Uterus (tissue), 4 donors: ENCODE results near the gene SIRT2. TPM values are rescaled to one million over a fixed set of nuclear protein-coding genes. Genes with fewer than 3 reads are reported as not detected.
"Not testable (repeated sequence)": the region's sequence is repeated elsewhere in the genome, so short reads cannot be mapped to it uniquely, and the experiment has no call there.

Experiments used
- DNase-seq, 2 donors: peaks; one replicate each; pipeline ENCODE4 v3.0.0-alpha.2; 2019 to 2020
- H3K27ac ChIP-seq, 2 donors: fragments of 200-600 bp; sonication (generic); 1 replicate in 1 of 2; 2 replicates in 1 of 2; pipeline ENCODE4 v1.5.1; 2016 to 2018
- H3K27me3 ChIP-seq, 2 donors: fragments of 200-600 bp; sonication (generic); one replicate each; pipeline ENCODE4 v1.5.1; 2018 to 2019; ENCODE audit warnings: control low read depth in 1 of 2
- H3K36me3 ChIP-seq, 2 donors: fragments of 200-600 bp; sonication (generic); one replicate each; pipeline ENCODE4 v1.5.1; 2019; ENCODE audit warnings: control low read depth in 1 of 2
- H3K4me1 ChIP-seq, 2 donors: fragments of 200-600 bp; sonication (generic); one replicate each; pipeline ENCODE4 v1.5.1; 2018 to 2019; ENCODE audit warnings: control low read depth in 1 of 2
- H3K4me3 ChIP-seq, 2 donors: fragments of 200-600 bp; sonication (generic); 1 replicate in 1 of 2; 2 replicates in 1 of 2; pipeline ENCODE4 v1.5.1; 2018 to 2019; ENCODE audit warnings: mild to moderate bottlenecking in 1 of 2
- H3K9me3 ChIP-seq, 2 donors: fragments of 200-600 bp; sonication (generic); one replicate each; pipeline ENCODE4 v1.5.1; 2019; ENCODE audit warnings: control low read depth in 1 of 2
- POLR2A ChIP-seq, 2 donors: fragments of 450-650 bp; IDR thresholded peaks; one replicate each; pipeline ENCODE4 v1.6.1; 2016; ENCODE audit warnings: antibody characterized with exemption in 2 of 2, mild to moderate bottlenecking in 1 of 2, moderate library complexity in 1 of 2
- intact Hi-C: fragments of 100-400 bp; cut with DNase I; formaldehyde crosslinking; loops from one replicate; pipeline ENCODE4 v1.15.1; 2023; ENCODE audit warnings: low total_unique reads
- total RNA-seq, 4 donors: library from RNA; depleted of rRNA in 3 of 4; stranded (reverse); fragments of >200 nt in 3 of 4; gene quantifications; one replicate each; pipeline versions ENCODE4 v1.1.0 to v1.2.4, GENCODE V29; 2014 to 2023
- TF ChIP-seq, protein P1 (sequence below), 4 experiments: fragments of 200-600 bp in 2 of 4; fragments of 450-650 bp in 2 of 4; sonication (generic) in 2 of 4; IDR thresholded peaks; one replicate each; pipeline ENCODE4 v1.5.1; 2016 to 2019; ENCODE audit warnings: antibody characterized with exemption in 4 of 4, mild to moderate bottlenecking in 2 of 4, moderate library complexity in 1 of 4
- donor health status: DM: yes; HTN: yes; CAD: no.

Gene SIRT2
- total RNA-seq, 4 donors from 2014 or later: 46.0 to 171 (median 80.2) TPM

DNA sequence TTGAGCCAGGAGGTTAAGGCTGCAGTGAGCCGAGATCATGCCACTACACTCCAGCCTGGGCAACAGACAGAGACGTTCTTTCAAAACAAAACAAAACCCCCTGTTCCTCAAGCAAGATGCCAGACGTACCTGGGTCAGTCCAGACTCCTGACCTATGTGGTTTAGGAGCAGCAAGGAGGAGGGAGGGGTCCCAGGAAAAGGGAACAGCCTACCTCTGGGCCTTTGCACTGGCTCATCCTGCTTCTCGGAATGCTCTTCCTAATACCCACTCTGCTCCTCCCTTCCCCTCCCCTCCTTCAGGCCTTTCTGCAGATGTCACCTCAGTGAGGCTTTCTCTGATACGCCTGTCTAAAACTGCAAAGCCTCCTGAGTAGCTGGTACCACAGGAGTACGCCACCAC lies 30.9 kb downstream of the SIRT2 start:
- Histone ChIP-seq H3K36me3 (no peaks in the 10 kb centered on the region), H3K27ac (no peak overlapping the region), H3K4me3 (no peak overlapping the region), H3K9me3 (no peaks in the 10 kb centered on the region), H3K27me3 (no peaks in the 10 kb centered on the region), H3K4me1 (peaks cover 0 to 4% of the 10 kb centered on the region in 2 donors)
- intact Hi-C loops: no loop called here
- TF ChIP-seq POLR2A (IDR thresholded peaks at IDR 0.05): no peak
- TF ChIP-seq, protein P1, sequence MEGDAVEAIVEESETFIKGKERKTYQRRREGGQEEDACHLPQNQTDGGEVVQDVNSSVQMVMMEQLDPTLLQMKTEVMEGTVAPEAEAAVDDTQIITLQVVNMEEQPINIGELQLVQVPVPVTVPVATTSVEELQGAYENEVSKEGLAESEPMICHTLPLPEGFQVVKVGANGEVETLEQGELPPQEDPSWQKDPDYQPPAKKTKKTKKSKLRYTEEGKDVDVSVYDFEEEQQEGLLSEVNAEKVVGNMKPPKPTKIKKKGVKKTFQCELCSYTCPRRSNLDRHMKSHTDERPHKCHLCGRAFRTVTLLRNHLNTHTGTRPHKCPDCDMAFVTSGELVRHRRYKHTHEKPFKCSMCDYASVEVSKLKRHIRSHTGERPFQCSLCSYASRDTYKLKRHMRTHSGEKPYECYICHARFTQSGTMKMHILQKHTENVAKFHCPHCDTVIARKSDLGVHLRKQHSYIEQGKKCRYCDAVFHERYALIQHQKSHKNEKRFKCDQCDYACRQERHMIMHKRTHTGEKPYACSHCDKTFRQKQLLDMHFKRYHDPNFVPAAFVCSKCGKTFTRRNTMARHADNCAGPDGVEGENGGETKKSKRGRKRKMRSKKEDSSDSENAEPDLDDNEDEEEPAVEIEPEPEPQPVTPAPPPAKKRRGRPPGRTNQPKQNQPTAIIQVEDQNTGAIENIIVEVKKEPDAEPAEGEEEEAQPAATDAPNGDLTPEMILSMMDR (IDR thresholded peaks at IDR 0.05): no peak
- no peak for DNase-seq

DNA sequence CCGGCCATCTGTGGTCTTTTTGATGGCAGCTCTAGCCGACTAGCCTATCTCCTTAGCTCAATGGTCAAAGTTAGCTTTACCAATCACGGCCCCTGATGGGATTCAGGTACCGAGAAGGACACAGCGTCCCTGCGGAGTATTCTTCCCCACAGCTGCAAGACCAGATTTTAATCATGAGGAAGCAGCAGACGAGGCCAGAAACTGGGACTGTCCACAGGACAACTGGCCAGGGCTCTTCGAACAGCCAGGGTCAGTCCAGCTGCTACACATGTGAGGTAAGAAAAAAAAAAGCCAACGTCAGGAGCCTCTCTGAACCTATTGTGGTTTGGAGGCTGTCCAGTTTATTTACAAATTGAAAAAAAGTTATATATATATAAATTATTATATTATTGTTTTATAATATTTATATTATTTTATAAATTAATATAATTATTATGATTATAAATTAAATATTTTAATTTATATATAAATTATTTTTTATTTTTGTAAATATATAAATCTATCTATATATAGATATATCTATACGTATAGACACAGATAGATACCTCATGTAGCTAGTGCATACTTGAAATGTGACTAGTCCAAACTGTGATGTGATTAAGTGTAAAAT lies 32.1 kb downstream of the SIRT2 start:
- TF ChIP-seq POLR2A (IDR thresholded peaks at IDR 0.05): no peak
- TF ChIP-seq, protein P1 (IDR thresholded peaks at IDR 0.05): no peak
- H3K36me3 ChIP-seq: no peaks in the 10 kb centered on the region
- H3K4me3 ChIP-seq: no peak overlapping the region
- no peak for DNase-seq
- no peaks in the 10 kb centered on the region for H3K27me3 ChIP-seq
- no peaks in the 10 kb centered on the region for H3K9me3 ChIP-seq
- intact Hi-C loops: no loop called here
- H3K27ac ChIP-seq: no peak overlapping the region
- H3K4me1 ChIP-seq: peaks cover 0 to 7% of the 10 kb centered on the region in 2 donors

DNA sequence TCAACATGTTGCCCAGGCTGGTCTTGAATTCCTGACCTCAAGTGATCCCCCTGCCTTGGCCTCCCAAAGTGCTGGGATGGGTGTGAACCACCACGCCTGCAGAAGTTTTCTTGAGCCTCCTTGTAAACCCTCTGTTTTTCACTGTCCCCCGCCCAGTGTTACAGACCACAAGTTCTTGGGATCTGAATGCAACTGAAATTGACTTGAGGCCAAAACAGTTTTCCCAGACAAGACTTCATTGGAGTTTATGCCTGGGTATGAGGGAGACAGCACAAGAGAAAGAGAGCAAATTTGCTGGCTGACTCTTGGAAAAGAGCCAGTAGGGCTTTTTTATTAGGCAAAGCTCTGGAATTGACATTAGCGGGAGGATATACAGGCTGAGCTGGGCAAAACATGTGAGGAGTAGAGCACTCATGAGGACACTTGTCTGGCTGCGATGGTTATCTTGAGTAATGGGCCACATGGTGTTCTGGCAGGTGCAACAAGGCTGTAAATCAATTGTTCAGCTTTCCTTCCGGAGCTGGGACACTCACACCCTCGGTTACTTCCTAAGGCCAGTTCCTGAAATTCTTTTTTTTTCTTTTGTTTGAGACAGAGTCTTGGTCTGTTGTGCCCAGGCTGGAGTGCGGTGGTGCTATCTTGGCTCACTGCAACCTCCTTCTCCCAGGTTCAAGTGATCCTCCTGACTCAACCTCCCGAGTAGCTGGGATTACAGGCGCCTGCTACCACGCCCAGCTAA lies 36.9 kb downstream of the SIRT2 start:
- no peaks in the 10 kb centered on the region for H3K9me3 ChIP-seq
- H3K4me1 ChIP-seq: peaks cover 0 to 3% of the 10 kb centered on the region in 2 donors
- no peaks in the 10 kb centered on the region for H3K27me3 ChIP-seq
- H3K27ac ChIP-seq: peak overlapping the region; percentile 51 to 68
- DNase-seq: peak; percentile 72 to 81
- H3K4me3 ChIP-seq: no peak overlapping the region
- TF ChIP-seq, protein P1 (IDR thresholded peaks at IDR 0.05): no peak
- no peak for TF ChIP-seq POLR2A (IDR thresholded peaks at IDR 0.05)
- no peaks in the 10 kb centered on the region for H3K36me3 ChIP-seq
- intact Hi-C loops: no loop called here

DNA sequence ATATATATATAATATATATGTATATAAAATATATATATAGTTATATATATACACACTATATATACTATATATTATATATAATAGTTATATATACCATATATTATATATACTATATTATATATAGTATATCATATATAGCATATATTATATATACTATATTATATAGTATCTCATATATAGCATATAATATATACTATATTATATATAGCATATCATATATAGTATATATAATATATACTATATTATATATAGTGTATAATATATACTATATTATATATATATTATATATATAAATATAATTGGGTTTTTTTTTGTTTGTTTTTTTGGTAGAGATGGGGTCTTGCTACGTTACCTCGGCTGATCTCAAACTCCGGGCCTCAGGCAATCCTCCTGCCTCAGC lies 38.0 kb downstream of the SIRT2 start:
- Histone ChIP-seq H3K4me1 (peaks cover 0 to 3% of the 10 kb centered on the region in 2 donors), H3K27ac (no peak overlapping the region), H3K36me3 (no peaks in the 10 kb centered on the region), H3K4me3 (no peak overlapping the region), H3K9me3 (no peaks in the 10 kb centered on the region), H3K27me3 (no peaks in the 10 kb centered on the region)
- TF ChIP-seq POLR2A (IDR thresholded peaks at IDR 0.05): no peak
- TF ChIP-seq, protein P1 (IDR thresholded peaks at IDR 0.05): no peak
- intact Hi-C loops: no loop called here
- no peak for DNase-seq

DNA sequence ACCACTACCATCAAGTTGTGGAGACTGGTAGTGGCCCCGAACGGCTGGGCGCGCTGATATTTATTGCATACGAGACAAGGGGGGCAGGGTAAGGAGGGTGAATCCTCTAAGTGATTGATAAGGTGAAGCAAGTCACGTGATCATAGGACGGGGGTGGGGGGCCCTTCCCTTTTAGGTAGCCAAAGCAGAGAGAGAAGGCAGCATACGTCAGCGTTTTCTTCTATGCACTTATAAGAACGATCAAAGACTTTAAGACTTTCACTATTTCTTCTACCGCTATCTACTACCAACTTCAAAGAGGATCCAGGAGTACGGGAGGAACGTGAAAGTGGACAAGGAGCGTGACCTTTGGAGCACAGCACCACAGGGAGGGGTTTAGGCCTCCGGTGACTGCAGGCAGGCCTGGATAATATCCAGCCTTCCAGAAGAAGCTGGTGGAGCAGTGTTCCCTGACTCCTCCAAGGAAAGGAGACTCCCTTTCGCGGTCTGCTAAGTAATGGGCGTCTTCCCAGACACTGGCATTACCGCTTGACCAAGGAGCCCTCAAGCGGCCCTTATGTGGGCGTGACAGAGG lies 39.7 kb downstream of the SIRT2 start:
- H3K36me3 ChIP-seq, H3K27me3 ChIP-seq, H3K27ac ChIP-seq, H3K4me1 ChIP-seq, H3K4me3 ChIP-seq, H3K9me3 ChIP-seq, DNase-seq, intact Hi-C loops: not testable (repeated sequence)
